Right atrium auricular region (tissue), 2 donors: ENCODE results near the gene EVC2. TPM values are rescaled to one million over a fixed set of nuclear protein-coding genes. Genes with fewer than 3 reads are reported as not detected.

Source experiments
- DNase-seq: peaks from one replicate; pipeline ENCODE4 v3.0.0-alpha.2; 2019; ENCODE audit warnings: low spot score
- H3K27ac ChIP-seq, 2 donors: fragments of 200-600 bp; sonication (generic); 1 replicate in 1 of 2; 2 replicates in 1 of 2; pipeline ENCODE4 v1.5.1; 2016 to 2019
- H3K27me3 ChIP-seq, 2 donors: fragments of 200-600 bp; sonication (generic); one replicate each; pipeline versions ENCODE4 v1.5.1 to v1.6.0; 2017 to 2019
- H3K36me3 ChIP-seq: fragments of 200-600 bp; sonication (generic); one replicate; pipeline ENCODE4 v1.5.1; 2016
- H3K4me1 ChIP-seq, 2 donors: fragments of 200-600 bp; sonication (generic); one replicate each; pipeline versions ENCODE4 v1.5.1 to v1.6.0; 2017 to 2019
- H3K4me3 ChIP-seq, 2 donors: fragments of 200-600 bp; sonication (generic); 1 replicate in 1 of 2; 2 replicates in 1 of 2; pipeline ENCODE4 v1.5.1; 2017 to 2019; ENCODE audit warnings: mild to moderate bottlenecking in 1 of 2, moderate library complexity in 1 of 2
- H3K9me3 ChIP-seq, 2 donors: fragments of 200-600 bp; sonication (generic); one replicate each; pipeline ENCODE4 v1.5.1; 2019
- total RNA-seq, 2 donors: library from RNA; depleted of rRNA; stranded (reverse); fragments of >200 nt; gene quantifications; one replicate each; pipeline ENCODE4 v1.1.0, GENCODE V29; 2016
- TF ChIP-seq, protein P1 (sequence below), 2 donors: fragments of 200-600 bp; sonication (generic); IDR thresholded peaks; one replicate each; pipeline ENCODE4 v1.5.1; 2019; ENCODE audit warnings: antibody characterized with exemption in 2 of 2

EVC2 gene
- total RNA-seq, 2 donors from 2014 or later = 2.6 to 7.0 TPM

DNA sequence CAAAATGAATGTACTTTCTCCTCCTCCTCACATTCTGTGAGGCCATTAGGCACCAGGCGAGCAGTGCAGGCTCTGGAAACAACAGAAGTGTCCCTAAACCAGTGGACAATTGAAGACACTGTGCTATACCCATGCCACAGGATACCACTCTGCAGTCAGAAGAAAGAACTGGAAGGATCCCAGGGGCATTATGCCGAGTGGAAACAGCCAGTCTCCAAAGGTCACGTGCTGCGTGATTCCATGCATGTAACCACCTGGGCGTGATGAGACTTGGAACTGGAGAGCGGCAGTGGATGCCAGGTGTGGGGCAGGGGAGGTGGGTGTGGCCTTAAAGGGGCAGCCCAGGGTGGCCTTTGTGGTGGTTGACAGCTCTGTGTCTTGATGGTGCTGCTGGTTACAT lies 139.4 kb downstream of the EVC2 start:
- no peak for DNase-seq
- no peaks in the 10 kb centered on the region for H3K4me1 ChIP-seq
- H3K27ac ChIP-seq = no peak overlapping the region
- no peaks in the 10 kb centered on the region for H3K27me3 ChIP-seq
- H3K9me3 ChIP-seq = no peaks in the 10 kb centered on the region
- H3K36me3 ChIP-seq = peaks cover 20% of the 10 kb centered on the region
- TF ChIP-seq, protein P1, sequence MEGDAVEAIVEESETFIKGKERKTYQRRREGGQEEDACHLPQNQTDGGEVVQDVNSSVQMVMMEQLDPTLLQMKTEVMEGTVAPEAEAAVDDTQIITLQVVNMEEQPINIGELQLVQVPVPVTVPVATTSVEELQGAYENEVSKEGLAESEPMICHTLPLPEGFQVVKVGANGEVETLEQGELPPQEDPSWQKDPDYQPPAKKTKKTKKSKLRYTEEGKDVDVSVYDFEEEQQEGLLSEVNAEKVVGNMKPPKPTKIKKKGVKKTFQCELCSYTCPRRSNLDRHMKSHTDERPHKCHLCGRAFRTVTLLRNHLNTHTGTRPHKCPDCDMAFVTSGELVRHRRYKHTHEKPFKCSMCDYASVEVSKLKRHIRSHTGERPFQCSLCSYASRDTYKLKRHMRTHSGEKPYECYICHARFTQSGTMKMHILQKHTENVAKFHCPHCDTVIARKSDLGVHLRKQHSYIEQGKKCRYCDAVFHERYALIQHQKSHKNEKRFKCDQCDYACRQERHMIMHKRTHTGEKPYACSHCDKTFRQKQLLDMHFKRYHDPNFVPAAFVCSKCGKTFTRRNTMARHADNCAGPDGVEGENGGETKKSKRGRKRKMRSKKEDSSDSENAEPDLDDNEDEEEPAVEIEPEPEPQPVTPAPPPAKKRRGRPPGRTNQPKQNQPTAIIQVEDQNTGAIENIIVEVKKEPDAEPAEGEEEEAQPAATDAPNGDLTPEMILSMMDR (IDR thresholded peaks at IDR 0.05) = no peak
- no peak overlapping the region for H3K4me3 ChIP-seq

DNA sequence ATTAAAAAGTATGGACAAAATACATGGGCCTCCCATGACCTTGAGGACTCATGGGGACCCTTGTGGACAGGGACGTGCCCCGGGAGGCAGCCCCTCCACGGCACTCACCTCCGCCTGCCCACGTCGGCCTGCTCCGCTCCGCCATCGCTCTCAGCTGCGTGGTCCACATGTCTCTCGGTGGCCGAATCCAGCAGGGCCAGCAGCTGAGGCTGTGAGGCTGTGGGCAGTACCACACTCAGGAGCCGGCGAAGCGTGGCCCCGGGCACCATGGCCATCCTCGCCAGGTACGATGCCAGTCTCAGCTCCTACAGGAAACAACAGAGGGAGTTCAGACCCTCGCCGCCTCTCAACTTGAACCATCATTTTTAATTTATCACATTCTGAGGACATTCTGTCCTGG lies 140.0 kb downstream of the EVC2 start:
- peaks cover 14% of the 10 kb centered on the region for H3K36me3 ChIP-seq
- no peak overlapping the region for H3K27ac ChIP-seq
- H3K27me3 ChIP-seq = no peaks in the 10 kb centered on the region
- no peaks in the 10 kb centered on the region for H3K9me3 ChIP-seq
- no peak overlapping the region for H3K4me3 ChIP-seq
- H3K4me1 ChIP-seq = no peaks in the 10 kb centered on the region
- TF ChIP-seq, protein P1 (IDR thresholded peaks at IDR 0.05) = no peak
- no peak for DNase-seq

DNA sequence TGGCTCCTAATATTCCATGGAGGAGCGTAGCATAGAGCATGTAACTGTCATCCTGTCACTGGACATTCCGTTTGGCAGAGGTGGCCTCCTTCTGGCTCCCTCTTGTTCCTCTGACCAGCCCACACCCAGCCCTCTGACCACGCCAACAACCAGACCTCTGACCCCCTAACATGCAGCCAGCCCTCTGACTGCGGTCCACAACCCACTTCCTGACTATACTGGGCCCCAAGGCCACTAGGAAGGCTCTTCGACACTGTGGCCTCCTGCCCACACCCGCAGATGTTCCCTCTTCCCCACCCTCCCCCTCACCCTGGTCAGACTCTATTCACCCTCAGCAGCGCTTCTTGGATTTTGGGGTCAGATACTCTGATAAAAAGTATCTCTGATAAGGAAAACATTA lies 141.4 kb downstream of the EVC2 start:
- TF ChIP-seq, protein P1 (IDR thresholded peaks at IDR 0.05) = no peak
- Histone ChIP-seq H3K9me3 (no peaks in the 10 kb centered on the region), H3K36me3 (peaks cover 17% of the 10 kb centered on the region), H3K27ac (no peak overlapping the region), H3K4me3 (no peak overlapping the region), H3K4me1 (no peaks in the 10 kb centered on the region), H3K27me3 (no peaks in the 10 kb centered on the region)
- no peak for DNase-seq

DNA sequence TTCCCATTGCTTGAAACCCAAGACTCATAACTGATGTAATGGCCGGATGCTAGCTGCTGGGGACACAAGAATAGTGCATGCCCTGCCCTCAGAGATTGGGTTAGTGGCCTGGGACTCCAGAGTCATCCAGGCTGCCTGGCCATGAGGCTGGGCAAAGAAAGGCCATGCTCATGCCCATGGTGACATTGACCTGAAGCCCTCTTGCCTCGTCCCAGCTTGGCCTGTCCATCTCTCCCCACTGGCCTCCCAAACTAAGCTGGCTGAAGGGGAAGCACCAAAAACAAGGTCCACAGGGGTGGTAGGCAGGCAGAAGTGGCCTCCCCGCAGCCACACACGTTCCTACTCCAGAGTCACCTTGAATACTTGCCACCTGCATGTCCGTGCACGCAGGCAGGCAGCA lies 141.8 kb downstream of the EVC2 start:
- TF ChIP-seq, protein P1 (IDR thresholded peaks at IDR 0.05) = no peak
- DNase-seq = no peak
- H3K27ac ChIP-seq = no peak overlapping the region
- no peaks in the 10 kb centered on the region for H3K27me3 ChIP-seq
- no peaks in the 10 kb centered on the region for H3K9me3 ChIP-seq
- H3K36me3 ChIP-seq = peaks cover 20% of the 10 kb centered on the region
- H3K4me3 ChIP-seq = no peak overlapping the region
- no peaks in the 10 kb centered on the region for H3K4me1 ChIP-seq

DNA sequence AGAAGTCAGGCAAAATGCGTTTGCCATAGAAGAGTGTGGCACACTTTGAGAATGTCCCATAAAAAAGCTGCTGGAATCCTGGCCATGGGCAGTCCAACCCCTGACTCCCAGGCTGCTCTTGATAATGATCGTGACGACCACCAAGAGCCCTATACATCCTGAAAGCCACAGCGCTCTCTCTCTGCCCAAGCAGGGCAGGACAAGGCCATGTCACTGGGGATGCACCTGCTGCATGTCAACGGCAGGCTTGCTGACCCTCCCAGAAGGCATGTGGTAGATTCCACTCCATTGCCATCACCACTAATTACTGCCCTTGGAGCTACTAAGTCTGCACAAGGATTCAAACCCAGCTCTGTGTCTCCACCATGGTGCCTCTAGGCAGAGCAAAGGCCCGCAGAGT lies 144.5 kb downstream of the EVC2 start:
- Histone ChIP-seq H3K27ac (no peak overlapping the region), H3K4me3 (no peak overlapping the region), H3K36me3 (peaks cover 20% of the 10 kb centered on the region), H3K9me3 (no peaks in the 10 kb centered on the region), H3K4me1 (no peaks in the 10 kb centered on the region), H3K27me3 (no peaks in the 10 kb centered on the region)
- TF ChIP-seq, protein P1 (IDR thresholded peaks at IDR 0.05) = no peak
- DNase-seq = no peak

DNA sequence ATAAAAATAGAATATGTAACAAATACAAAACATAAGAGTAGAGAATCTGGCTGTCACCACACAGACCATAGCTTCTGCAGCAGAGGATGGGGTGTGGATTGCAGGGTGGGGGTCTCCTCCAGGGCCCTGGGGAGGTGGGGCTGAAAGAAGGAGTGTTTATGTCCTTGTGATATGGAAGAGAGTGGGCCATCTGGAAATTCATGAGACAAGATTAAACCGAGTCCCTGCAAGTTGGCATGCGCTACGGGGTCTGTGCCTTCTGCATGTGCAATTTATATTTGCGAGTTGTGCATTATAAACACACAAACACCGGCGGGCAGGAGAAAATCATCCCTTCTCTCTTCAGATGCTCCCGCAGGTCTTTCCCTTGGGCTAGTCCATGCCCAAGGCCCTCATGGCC lies 145.9 kb downstream of the EVC2 start:
- Histone ChIP-seq H3K4me1 (no peaks in the 10 kb centered on the region), H3K4me3 (no peak overlapping the region), H3K36me3 (peaks cover 20% of the 10 kb centered on the region), H3K9me3 (no peaks in the 10 kb centered on the region), H3K27ac (no peak overlapping the region), H3K27me3 (no peaks in the 10 kb centered on the region)
- DNase-seq = no peak
- TF ChIP-seq, protein P1 (IDR thresholded peaks at IDR 0.05) = no peak
